Hair follicle dermal papilla cell (primary cell): ENCODE data around the gene CLHC1. TPM values are rescaled to one million over a fixed set of nuclear protein-coding genes. Genes with fewer than 3 reads are reported as not detected.

Experiments used
- total RNA-seq: library from RNA; depleted of rRNA; stranded (reverse); fragments of >200 nt; gene quantifications from 2 replicates; pipeline ENCODE4 v1.2.3, GENCODE V29; 2012

Gene CLHC1
- 6.8 and 9.6 TPM in 2 replicates for total RNA-seq

GRCh38 chr2:55232084-55232862, at the start of gene CLHC1, which contains the start of gene RPS27A:
TSS of gene CLHC1 (minus strand) at chr2:55232293. CDS start at chr2:55222411, 9,882 bp downstream.
TSS of gene RPS27A (plus strand) at chr2:55232688. CDS start at chr2:55232825, 137 bp downstream.

GRCh38 chr2:55268907-55269644, 37.0 kb upstream of the CLHC1 start, which contains the start of gene MTIF2:
TSS of gene MTIF2 (minus strand) at chr2:55269231. CDS start at chr2:55263858, 5,373 bp downstream.

Other genes with a start within 250 kb of the CLHC1 start
- 202 and 212 TPM in 2 replicates for gene RTN4, start 181.8 kb downstream of the CLHC1 start, total RNA-seq
- gene RPS27A, start 395 bp upstream of the CLHC1 start, total RNA-seq, result 363 and 422 TPM in 2 replicates
- 26.4 and 27.3 TPM in 2 replicates for gene MTIF2, start 36.9 kb upstream of the CLHC1 start, total RNA-seq
- gene CCDC88A, start 187.6 kb upstream of the CLHC1 start, total RNA-seq, result 48.2 and 64.3 TPM in 2 replicates